WI38 (cell line): ENCODE results near the gene RPL22L1.

Experiments used
- H3K4me3 ChIP-seq: 2 replicates; pipeline ENCODE4 v1.5.1; 2011; ENCODE audit warnings: low read depth, mild to moderate bottlenecking, control low read depth, low read length
- CTCF ChIP-seq: IDR thresholded peaks from 2 replicates; pipeline ENCODE4 v1.5.1; 2012; ENCODE audit warnings: low read depth, mild to moderate bottlenecking, control low read depth, low read length

RPL22L1 gene

GRCh38 chr3:170816841-170817240 lies 53.2 kb downstream of the RPL22L1 start:
- TF ChIP-seq CTCF = no peak
- H3K4me3 ChIP-seq = no peak overlapping the region

- no peak for TF ChIP-seq CTCF
- no peak overlapping the region for H3K4me3 ChIP-seq
Measured at GRCh38 chr3:170816341-170816740, 53.7 kb downstream of the RPL22L1 start.

- no peak for TF ChIP-seq CTCF
- H3K4me3 ChIP-seq = no peak overlapping the region
Measured at GRCh38 chr3:170815936-170816335, 54.1 kb downstream of the RPL22L1 start.

- no peak overlapping the region for H3K4me3 ChIP-seq
- TF ChIP-seq CTCF = no peak
Measured at GRCh38 chr3:170815340-170815739, 54.7 kb downstream of the RPL22L1 start.
